Retinal pigment epithelial cell (primary cell): ENCODE results near the gene CRIM1.

ENCODE experiments used
- DNase-seq: peaks from one replicate; pipeline ENCODE4 v3.0.0-alpha.2; 2010; ENCODE audit warnings: low read depth
- H3K4me3 ChIP-seq: 2 replicates; pipeline ENCODE4 v1.5.1; 2011; ENCODE audit warnings: mild to moderate bottlenecking, low read length, control low read depth, moderate library complexity
- TF ChIP-seq, protein P1 (sequence below): conservative IDR thresholded peaks from 2 replicates; pipeline ENCODE4 v1.5.1; 2011; ENCODE audit warnings: low read depth, low read length, control low read depth, inconsistent platforms

The CRIM1 gene

DNA sequence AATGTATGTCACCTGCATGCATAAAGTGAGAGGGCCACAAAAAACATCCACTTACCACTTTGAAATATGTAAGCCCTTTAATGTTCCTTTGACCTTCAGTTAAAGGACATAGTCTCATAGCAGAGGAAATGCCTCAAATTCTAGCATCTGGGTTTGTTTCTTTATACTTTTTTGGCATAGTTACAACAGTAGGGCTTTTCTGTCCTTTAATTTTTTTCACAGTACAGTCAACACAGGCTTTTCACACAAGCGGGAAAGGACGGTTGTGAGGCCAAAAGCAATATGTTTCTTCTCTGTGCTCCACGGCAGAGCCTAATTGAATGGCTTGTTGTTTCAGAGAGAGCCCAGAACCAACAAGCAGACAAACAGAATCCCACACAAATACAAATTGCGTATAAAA lies 57.6 kb downstream of the CRIM1 start:
- no peak for DNase-seq

DNA sequence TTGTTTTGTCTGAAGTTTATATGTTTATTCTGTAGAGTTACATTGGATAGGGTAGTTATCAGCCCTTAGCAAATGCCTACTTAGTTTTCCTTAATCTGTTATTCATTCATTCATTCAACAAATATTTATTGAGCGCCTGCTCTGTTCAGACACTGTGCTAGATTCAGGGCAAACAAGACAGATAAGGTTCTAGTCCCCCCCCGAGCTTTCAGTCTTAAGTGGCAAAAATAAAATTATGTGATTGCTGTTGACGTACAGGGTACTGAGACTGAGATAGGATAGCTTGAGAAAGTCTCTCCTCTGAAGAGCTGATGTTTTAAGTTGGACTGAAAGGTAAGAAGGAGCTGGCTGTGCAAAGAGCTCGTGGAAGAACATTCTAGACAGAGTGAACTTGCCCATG lies 58.7 kb downstream of the CRIM1 start:
- TF ChIP-seq, protein P1, sequence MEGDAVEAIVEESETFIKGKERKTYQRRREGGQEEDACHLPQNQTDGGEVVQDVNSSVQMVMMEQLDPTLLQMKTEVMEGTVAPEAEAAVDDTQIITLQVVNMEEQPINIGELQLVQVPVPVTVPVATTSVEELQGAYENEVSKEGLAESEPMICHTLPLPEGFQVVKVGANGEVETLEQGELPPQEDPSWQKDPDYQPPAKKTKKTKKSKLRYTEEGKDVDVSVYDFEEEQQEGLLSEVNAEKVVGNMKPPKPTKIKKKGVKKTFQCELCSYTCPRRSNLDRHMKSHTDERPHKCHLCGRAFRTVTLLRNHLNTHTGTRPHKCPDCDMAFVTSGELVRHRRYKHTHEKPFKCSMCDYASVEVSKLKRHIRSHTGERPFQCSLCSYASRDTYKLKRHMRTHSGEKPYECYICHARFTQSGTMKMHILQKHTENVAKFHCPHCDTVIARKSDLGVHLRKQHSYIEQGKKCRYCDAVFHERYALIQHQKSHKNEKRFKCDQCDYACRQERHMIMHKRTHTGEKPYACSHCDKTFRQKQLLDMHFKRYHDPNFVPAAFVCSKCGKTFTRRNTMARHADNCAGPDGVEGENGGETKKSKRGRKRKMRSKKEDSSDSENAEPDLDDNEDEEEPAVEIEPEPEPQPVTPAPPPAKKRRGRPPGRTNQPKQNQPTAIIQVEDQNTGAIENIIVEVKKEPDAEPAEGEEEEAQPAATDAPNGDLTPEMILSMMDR = no peak
- DNase-seq = no peak
- no peak overlapping the region for H3K4me3 ChIP-seq

More for the DNA sequence above, 57.6 kb downstream of the CRIM1 start:
- TF ChIP-seq, protein P1 = no peak
- no peak overlapping the region for H3K4me3 ChIP-seq

DNA sequence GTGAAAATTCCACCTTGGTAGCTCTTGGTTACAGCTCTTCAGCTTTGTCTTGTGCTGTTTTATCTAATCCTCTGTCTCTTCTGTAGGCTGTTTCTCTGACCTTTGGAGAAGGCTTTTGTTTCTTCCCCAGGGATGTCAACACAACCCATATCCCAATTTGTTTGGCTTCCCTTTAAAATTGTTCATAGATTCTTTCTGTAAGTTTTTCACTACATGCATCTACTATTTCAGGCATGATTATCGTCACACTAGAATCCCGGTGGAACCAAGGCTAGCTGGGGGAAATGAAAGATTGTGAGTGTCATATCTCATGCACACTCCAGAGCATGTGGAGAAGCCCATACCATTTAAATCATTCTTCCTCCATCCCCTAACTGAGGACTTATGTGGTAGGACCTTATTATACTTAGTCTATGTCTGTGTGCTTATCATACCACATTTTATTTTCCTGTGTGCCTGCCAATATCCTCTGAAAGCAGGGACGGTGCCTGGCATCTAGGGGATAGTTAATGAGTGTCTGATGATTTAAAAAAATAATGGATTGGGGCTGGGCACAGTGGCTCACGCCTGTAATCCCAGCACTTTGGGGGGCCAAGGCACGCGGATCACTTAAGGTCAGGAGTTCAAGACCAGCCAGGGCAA lies 59.9 kb downstream of the CRIM1 start:
- no peak for DNase-seq
- H3K4me3 ChIP-seq = no peak overlapping the region
- TF ChIP-seq, protein P1 = no peak

DNA sequence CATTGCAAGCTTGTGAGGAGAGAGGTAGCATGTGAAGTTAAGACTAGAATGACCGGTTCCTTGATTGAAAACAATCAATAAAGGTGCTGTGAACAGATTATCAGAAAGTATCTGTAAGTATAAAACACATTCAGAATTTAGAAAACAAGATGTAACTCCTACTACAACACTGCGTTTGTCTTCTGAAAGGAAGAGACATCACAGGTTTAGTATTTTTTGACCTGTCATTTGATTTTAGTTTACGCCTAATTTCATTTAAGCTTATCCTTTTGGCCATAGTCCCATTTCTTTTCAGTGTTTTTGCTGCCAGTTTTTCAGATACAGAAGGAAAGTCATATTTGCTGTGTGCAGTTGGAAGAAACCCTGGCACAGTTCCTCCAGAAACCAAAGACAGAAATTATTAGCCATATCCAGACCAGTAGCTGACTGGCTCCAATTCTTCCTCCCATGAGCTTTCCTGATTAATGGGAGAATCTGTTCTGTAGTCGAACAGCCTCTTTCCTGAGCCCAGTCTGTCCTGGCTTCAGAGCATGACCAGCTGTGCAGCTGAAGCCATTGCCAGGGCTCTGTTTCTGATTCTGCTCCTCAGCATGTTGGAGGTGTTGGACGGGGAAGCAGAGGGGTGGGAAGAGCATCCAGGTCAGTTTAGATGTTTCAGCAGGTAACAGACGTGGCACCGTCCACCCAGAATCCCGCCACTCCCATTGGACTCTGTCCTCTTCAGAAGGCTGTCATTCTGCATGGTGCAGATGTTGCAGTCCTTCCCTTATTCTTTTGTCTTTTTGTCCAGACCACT lies 61.0 kb downstream of the CRIM1 start:
- DNase-seq = no peak
- no peak overlapping the region for H3K4me3 ChIP-seq
- TF ChIP-seq, protein P1 = no peak

DNA sequence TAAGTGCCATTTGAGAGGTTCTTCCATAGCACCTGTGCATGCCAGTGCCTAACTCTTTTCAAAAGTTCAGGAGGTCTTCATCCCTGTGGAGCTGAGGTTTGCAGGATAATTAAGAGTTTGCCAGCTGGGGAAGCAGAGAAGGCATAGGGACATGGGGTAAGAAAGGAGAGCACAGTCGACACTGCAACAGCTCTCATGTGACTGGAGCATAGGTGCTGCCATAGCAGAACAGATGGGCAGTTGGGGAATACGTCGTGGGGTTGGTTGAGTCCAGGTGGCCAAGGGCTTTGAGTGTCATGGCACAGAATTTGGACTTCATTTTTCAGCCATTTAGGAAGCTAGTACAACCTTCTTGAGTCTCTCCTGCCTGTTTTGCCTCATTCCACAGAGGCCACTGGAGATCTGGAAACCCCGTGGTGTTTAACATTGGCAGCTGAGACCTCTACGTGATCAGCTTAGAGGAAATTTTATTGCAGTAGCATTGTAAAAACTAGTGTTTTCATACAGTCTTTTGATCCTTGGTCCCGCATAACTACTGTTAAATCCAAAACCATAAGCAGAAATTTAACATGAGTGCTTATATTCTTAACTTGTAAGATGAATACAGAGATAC lies 65.1 kb downstream of the CRIM1 start:
- TF ChIP-seq, protein P1 = no peak
- H3K4me3 ChIP-seq = no peak overlapping the region
- DNase-seq = no peak

DNA sequence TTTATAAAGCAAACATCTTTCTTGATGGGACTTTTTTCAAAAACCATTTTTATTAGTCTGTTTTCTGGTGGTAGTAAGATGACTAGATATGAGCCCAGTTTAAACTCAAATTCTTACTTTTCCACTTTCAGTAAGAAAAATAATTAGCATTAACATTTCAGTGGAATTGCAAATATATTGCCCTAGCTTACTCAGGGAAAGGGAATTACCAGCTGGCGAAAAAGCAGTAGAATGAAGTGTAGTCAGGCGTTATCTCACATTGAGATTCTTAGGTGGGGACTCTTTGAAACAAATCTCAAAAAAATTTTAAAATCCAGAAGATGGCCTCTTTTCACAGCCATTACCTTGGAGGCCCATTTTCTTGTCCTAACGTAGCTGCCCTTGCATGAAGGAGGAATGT lies 65.8 kb downstream of the CRIM1 start:
- TF ChIP-seq, protein P1 = no peak
- H3K4me3 ChIP-seq = no peak overlapping the region
- no peak for DNase-seq
